ENCODE data around the gene PCDHGC5.

Gene PCDHGC5

DNA sequence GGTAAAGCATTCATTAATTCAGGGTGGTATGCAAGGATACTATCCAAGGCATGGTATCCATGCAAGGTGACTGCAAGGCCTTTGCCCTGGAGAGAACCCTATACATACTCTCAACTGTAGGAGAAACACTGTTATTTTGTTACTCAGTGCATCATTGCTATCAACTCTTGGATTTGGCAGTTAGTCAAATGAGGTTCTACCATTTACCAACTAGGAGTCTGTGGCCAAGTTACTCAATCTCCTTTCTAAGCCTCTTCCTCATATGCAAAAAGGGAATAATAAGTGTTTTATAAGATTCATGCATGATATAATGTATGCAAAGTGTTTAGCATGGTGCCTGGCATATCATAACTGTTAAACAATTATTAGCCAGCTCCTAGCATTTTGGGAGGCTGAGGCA lies 9.1 kb upstream of the PCDHGC5 start:
- TF ChIP-seq TAF1 (IDR thresholded peaks at IDR 0.05; ENCODE audit: borderline replicate concordance, low read depth, low read length) (no peak), POLR2A (IDR thresholded peaks at IDR 0.05; ENCODE audit: low read depth, low read length) (no peak), POLR2AphosphoS5 (IDR thresholded peaks at IDR 0.05; ENCODE audit: low read depth, low read length) (no peak)
- FAIRE-seq (no peak), DNase-seq (ENCODE audit: insufficient read length) (no peak)

DNA sequence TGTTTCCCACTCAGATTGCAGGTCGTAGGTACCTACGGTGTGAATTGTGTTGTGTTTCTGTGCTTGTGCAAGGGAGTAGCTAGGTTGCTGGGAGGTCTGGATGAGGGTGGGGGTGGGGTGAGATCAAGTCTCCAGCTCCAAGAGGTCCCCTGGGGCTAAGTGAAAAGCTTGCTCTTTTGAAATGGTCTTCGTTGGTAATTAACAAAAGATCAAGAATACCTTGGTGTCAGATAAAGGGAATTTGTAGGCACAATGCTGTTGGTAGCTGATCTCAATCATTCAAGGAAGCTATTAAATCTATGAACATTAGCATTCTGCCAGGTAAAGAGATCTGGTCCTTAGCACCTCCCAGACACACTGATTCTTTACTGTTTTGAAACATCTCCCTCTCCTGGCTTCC lies 5.0 kb upstream of the PCDHGC5 start:
- DNase-seq (ENCODE audit: insufficient read length), result no peak
- FAIRE-seq, result no peak
- no peak for TF ChIP-seq POLR2AphosphoS5 (IDR thresholded peaks at IDR 0.05; ENCODE audit: low read depth, low read length)
- no peak for TF ChIP-seq POLR2A (IDR thresholded peaks at IDR 0.05; ENCODE audit: low read depth, low read length)
- TF ChIP-seq TAF1 (IDR thresholded peaks at IDR 0.05; ENCODE audit: borderline replicate concordance, low read depth, low read length), result no peak

DNA sequence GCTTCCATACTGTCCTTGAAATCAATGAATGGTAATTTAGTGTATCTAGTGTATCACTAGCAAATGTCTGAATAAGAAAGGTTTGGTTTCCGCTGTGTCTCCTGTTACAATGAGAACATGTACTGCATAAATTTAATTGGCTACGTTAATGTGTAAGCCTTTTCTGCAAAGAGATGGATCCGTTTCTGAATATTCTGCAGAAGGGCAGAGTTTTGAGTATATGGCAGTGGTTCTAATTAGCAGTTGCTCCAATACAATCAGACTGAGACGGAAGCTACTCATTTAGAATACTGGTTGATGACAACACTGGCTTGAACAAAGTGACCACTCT lies 4.6 kb upstream of the PCDHGC5 start:
- FAIRE-seq, result no peak
- no peak for DNase-seq (ENCODE audit: insufficient read length)
- TF ChIP-seq POLR2A (IDR thresholded peaks at IDR 0.05; ENCODE audit: low read depth, low read length), result no peak
- TF ChIP-seq POLR2AphosphoS5 (IDR thresholded peaks at IDR 0.05; ENCODE audit: low read depth, low read length), result no peak
- no peak for TF ChIP-seq TAF1 (IDR thresholded peaks at IDR 0.05; ENCODE audit: borderline replicate concordance, low read depth, low read length)

DNA sequence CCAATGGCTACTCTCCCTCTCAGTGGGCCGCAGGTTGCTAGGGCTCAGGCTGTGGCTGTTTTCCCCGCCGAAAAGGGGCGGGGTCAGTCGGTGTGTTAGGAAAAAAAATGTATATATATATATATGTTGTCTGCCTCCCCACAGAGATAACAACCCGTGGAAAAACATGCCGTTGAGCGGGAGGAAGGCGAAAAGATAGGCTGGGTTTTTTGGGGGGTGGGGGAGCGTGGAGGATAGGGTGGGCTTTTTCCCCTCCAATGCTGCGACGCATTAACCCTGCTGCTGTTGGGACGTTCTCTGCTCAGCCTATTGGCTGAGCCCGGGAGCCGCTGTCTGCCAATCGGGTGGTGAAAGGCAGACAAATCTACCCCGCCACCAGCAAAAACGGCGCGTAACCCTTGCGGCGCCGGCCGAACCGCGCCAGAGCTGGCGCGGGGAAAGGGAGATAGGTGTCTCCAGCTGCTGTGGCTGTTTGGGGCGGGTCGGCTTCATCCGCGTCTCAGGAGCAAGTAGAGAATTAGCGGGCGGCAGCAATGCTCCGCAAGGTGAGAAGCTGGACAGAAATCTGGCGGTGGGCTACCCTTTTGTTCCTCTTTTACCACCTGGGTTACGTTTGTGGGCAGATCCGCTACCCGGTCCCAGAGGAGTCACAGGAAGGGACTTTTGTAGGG lies 4.1 kb upstream of the PCDHGC5 start, which contains the start of gene PCDHGC4:
TSS of gene PCDHGC4 (plus strand) at position 390 of the 671 bp plus-strand sequence. CDS start at position 534, 144 bp downstream.
- DNase-seq (ENCODE audit: insufficient read length), result no peak
- TF ChIP-seq TAF1 (IDR thresholded peaks at IDR 0.05; ENCODE audit: borderline replicate concordance, low read depth, low read length), result no peak
- no peak for TF ChIP-seq POLR2A (IDR thresholded peaks at IDR 0.05; ENCODE audit: low read depth, low read length)
- no peak for TF ChIP-seq POLR2AphosphoS5 (IDR thresholded peaks at IDR 0.05; ENCODE audit: low read depth, low read length)
- FAIRE-seq, result no peak

DNA sequence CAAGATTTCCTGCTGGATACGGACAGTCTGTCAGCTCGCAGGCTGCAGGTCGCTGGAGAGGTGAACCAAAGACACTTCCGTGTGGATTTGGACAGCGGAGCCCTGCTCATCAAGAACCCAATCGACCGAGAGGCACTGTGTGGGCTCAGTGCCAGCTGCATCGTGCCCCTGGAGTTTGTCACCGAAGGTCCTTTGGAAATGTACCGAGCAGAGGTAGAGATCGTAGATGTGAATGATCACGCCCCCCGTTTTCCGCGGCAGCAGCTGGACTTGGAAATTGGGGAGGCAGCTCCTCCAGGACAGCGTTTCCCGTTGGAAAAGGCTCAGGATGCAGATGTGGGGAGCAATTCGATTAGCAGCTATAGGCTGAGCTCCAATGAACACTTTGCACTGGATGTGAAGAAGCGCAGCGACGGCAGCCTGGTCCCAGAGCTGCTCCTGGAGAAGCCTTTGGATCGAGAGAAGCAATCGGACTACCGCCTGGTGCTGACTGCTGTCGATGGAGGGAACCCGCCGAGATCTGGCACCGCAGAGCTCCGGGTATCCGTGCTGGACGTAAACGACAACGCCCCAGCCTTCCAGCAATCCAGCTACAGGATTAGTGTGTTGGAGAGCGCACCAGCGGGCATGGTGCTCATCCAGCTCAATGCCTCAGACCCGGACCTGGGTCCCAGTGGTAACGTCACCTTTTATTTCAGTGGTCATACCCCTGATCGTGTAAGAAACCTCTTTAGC lies 3.4 kb upstream of the PCDHGC5 start:
- TF ChIP-seq POLR2AphosphoS5 (IDR thresholded peaks at IDR 0.05; ENCODE audit: low read depth, low read length), result no peak
- no peak for TF ChIP-seq POLR2A (IDR thresholded peaks at IDR 0.05; ENCODE audit: low read depth, low read length)
- TF ChIP-seq TAF1 (IDR thresholded peaks at IDR 0.05; ENCODE audit: borderline replicate concordance, low read depth, low read length), result no peak
- DNase-seq (ENCODE audit: insufficient read length) (no peak), FAIRE-seq (no peak)

DNA sequence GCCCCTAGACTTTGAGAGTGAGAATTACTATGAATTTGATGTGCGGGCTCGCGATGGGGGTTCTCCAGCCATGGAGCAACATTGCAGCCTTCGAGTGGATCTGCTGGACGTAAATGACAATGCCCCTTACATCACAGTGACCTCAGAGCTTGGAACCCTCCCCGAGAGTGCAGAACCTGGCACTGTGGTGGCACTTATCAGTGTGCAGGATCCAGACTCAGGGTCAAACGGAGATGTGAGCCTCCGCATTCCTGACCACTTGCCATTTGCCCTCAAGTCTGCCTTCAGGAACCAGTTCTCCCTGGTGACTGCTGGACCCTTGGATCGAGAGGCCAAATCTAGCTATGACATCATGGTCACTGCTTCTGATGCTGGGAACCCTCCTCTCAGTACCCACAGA lies 2.8 kb upstream of the PCDHGC5 start:
- no peak for TF ChIP-seq TAF1 (IDR thresholded peaks at IDR 0.05; ENCODE audit: borderline replicate concordance, low read depth, low read length)
- no peak for TF ChIP-seq POLR2AphosphoS5 (IDR thresholded peaks at IDR 0.05; ENCODE audit: low read depth, low read length)
- TF ChIP-seq POLR2A (IDR thresholded peaks at IDR 0.05; ENCODE audit: low read depth, low read length), result no peak
- DNase-seq (ENCODE audit: insufficient read length) (no peak), FAIRE-seq (no peak)

DNA sequence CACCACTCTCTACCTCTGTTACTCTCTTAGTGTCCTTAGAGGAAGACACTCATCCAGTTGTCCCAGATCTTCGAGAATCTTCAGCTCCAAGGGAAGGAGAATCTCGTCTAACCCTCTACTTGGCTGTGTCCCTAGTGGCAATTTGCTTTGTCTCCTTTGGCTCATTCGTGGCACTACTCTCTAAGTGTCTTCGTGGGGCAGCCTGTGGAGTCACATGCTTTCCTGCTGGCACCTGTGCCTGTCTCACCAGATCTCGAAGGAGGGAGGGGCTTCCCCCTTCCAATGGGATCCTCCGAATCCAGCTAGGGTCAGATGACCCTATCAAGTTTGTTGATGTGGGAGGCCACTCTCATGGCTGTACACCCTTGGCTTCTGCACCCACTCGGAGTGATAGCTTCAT lies 1.8 kb upstream of the PCDHGC5 start:
- TF ChIP-seq POLR2A (IDR thresholded peaks at IDR 0.05; ENCODE audit: low read depth, low read length), result no peak
- no peak for TF ChIP-seq TAF1 (IDR thresholded peaks at IDR 0.05; ENCODE audit: borderline replicate concordance, low read depth, low read length)
- no peak for TF ChIP-seq POLR2AphosphoS5 (IDR thresholded peaks at IDR 0.05; ENCODE audit: low read depth, low read length)
- FAIRE-seq (no peak), DNase-seq (ENCODE audit: insufficient read length) (no peak)

DNA sequence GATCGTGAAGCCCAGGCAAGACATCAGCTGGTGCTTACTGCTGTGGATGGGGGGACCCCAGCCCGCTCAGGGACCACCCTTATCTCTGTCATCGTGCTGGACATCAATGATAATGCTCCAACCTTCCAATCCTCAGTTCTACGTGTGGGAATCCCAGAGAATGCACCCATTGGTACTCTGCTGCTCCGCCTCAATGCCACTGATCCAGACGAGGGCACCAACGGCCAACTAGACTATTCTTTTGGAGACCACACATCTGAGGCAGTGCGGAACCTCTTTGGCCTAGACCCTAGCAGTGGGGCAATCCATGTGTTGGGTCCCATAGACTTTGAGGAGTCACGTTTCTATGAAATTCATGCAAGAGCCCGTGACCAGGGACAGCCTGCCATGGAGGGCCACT lies 960 bp downstream of the PCDHGC5 start:
- FAIRE-seq, result no peak
- TF ChIP-seq POLR2A (IDR thresholded peaks at IDR 0.05; ENCODE audit: low read depth, low read length) (no peak), TAF1 (IDR thresholded peaks at IDR 0.05; ENCODE audit: borderline replicate concordance, low read depth, low read length) (no peak), POLR2AphosphoS5 (IDR thresholded peaks at IDR 0.05; ENCODE audit: low read depth, low read length) (no peak)
- no peak for DNase-seq (ENCODE audit: insufficient read length)

DNA sequence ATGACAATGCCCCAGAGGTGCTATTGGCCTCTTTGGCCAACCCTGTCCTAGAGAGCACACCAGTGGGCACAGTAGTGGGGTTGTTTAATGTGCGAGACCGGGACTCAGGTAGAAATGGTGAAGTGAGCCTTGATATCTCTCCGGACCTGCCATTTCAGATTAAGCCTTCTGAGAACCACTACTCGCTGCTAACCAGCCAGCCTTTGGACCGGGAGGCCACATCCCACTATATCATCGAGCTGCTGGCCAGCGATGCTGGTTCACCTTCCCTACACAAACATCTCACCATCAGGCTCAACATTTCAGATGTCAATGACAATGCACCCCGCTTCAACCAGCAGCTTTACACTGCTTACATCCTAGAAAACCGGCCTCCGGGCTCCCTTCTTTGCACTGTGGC lies 1.4 kb downstream of the PCDHGC5 start:
- FAIRE-seq (no peak), DNase-seq (ENCODE audit: insufficient read length) (no peak)
- no peak for TF ChIP-seq POLR2A (IDR thresholded peaks at IDR 0.05; ENCODE audit: low read depth, low read length)
- TF ChIP-seq TAF1 (IDR thresholded peaks at IDR 0.05; ENCODE audit: borderline replicate concordance, low read depth, low read length), result no peak
- no peak for TF ChIP-seq POLR2AphosphoS5 (IDR thresholded peaks at IDR 0.05; ENCODE audit: low read depth, low read length)

DNA sequence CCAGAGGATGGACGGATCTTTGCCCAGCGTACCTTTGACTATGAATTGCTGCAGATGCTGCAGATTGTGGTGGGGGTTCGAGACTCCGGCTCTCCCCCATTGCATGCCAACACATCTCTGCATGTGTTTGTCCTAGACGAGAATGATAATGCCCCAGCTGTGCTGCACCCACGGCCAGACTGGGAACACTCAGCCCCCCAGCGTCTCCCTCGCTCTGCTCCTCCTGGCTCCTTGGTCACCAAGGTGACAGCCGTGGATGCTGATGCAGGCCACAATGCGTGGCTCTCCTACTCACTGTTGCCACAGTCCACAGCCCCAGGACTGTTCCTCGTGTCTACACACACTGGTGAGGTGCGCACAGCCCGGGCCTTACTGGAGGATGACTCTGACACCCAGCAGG lies 1.9 kb downstream of the PCDHGC5 start:
- TF ChIP-seq TAF1 (IDR thresholded peaks at IDR 0.05; ENCODE audit: borderline replicate concordance, low read depth, low read length), result no peak
- TF ChIP-seq POLR2A (IDR thresholded peaks at IDR 0.05; ENCODE audit: low read depth, low read length), result no peak
- TF ChIP-seq POLR2AphosphoS5 (IDR thresholded peaks at IDR 0.05; ENCODE audit: low read depth, low read length), result no peak
- DNase-seq (ENCODE audit: insufficient read length) (no peak), FAIRE-seq (no peak)

DNA sequence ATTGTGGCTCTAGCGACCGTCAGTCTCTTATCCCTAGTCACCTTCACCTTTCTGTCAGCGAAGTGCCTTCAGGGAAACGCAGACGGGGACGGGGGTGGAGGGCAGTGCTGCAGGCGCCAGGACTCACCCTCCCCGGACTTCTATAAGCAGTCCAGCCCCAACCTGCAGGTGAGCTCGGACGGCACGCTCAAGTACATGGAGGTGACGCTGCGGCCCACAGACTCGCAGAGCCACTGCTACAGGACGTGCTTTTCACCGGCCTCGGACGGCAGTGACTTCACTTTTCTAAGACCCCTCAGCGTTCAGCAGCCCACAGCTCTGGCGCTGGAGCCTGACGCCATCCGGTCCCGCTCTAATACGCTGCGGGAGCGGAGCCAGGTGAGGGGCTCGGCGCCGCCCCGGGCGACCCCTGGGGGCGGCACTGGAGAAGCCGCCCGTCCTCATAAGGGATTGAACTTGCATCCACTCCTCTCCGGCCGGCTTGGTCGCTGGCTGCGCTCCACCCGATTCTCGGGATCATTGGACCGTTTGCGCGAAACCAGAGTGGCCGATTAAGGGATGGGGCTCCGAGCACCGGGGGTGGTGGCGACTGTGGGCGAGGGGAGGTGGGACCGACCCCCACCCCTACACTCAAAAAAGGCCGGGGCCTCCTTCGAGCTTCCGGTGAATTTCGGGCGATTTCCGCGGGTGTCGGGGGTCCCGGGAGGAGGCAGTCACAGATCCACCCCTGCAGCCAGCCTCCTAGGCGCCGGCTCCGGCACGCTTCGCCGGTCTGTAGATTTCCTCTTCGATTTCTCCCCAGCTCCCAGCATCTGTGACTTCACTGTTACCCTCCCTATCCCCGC lies 2.7 kb downstream of the PCDHGC5 start:
- TF ChIP-seq POLR2A (IDR thresholded peaks at IDR 0.05; ENCODE audit: low read depth, low read length), result no peak
- no peak for TF ChIP-seq TAF1 (IDR thresholded peaks at IDR 0.05; ENCODE audit: borderline replicate concordance, low read depth, low read length)
- no peak for TF ChIP-seq POLR2AphosphoS5 (IDR thresholded peaks at IDR 0.05; ENCODE audit: low read depth, low read length)
- FAIRE-seq, result peak; percentile 58

More for the DNA sequence above, 2.7 kb downstream of the PCDHGC5 start:
- no peak for DNase-seq (ENCODE audit: insufficient read length)
